NCI-H2227 treated with DMSO at 0.1 percent for 48 hours (cell line): ENCODE results near the gene NDFIP2.
A peak's percentile ranks its signal among the peaks of the same experiment; 100 is the strongest.
"Not testable (repeated sequence)": the region's sequence is repeated elsewhere in the genome, so short reads cannot be mapped to it uniquely, and the experiment has no call there.

Experiments used
- DNase-seq: peaks from one replicate; lab custom pipeline; 2025; lab: John Stamatoyannopoulos, UW

Gene NDFIP2

DNA sequence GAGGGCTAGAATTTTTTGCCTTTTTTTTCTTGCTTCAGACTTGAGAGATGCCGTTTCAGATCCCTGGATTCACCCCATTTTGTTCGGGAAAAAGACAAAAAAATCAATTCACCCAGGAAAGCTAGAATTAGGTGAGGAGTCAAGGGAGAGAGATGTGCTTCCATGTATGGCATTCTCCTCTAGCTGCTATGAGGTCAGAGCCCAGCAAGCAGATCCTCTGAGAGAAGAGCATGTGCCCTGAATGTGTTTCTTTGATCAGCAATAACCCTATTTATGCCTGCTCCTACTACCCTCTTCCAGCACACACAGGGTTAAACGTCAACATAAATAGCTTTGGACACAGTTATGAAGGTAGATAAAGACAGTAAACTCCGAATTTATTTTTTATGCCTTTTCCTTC is 53.6 kb downstream of the NDFIP2 start:
- DNase-seq: no peak

DNA sequence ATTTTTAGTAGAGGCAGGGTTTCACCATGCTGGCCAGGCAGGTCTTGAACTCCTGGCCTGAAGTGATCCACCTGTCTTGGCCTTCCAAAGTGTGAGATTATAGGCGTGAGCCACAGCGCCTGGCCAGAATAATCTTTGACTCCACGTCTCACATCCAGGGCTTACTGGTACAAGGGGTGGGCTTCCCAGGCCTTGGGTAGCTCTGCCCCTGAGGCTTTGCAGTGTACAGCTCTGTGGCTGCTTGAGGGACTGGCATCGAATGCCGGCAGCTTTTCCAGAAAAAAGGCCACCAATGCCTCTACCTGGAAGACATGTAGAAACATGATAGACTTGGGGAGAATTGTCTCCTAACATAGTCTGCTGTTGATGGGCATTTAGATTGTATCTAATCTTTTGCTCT is 57.8 kb downstream of the NDFIP2 start:
- no peak for DNase-seq

DNA sequence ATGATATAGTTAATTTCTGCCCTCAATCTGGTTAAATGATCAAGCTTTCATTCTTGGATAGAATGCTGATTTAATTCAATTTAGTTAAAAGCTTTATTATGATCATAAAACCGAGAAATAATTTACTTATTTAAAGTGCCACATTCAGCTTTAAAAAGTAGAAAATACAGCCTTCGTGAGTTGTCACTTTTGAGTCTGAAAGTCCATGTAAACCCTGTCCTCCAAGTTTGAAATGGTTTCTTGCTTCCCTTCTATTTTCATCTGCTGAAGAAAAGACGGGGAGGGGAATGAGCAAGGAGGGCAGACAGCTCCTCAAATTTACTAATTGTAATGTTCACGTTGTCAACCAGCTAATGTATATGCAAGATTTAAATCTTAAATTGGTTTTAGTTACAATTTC is 59.5 kb downstream of the NDFIP2 start:
- no peak for DNase-seq

DNA sequence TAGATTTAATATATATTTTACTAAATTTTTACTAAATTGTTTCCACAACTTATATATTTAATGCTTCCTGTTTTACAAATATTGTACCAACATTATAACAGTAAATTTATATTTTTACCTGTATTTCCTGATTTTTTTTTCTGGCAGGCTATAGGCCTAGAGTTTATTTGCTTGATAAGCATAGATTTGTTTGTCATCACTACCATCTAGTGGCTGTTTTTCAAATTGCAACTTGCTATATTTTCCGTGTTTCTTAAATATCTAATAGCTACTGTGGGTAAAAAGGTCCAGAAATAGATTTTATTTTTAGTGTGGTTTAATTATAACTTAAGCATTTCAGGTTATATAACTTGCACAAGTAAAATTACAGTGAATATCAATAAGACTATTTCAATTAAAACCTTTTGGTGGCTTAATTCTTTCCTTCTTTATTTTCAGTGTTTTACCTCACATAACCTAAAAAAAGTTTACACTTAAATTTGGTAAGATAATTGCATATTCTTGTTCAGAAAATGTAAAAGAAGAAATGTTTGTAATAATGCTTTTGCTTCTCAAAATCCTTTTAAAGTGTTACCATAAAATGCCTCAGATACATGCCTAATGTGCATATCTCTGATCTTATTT is 60.6 kb downstream of the NDFIP2 start:
- peak; percentile 51 for DNase-seq

DNA sequence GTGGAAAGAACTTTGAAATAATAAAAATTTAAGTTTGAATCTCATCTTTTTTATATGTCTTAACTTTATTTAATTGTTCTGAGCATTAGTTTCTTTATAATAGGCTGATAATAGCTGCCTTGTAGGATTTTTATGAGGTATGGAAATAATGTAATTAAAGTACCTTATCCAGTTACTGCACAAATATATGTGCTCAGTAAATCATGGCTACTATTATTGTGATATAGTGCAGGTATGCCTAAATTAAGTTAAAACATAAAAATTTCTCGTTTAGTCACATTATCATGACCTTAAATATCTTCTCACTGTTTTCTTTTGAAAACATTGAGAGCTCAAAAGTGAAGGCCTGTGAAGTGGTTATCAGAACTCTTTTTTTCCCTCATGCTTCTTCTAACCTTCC is 62.9 kb downstream of the NDFIP2 start:
- DNase-seq: no peak

DNA sequence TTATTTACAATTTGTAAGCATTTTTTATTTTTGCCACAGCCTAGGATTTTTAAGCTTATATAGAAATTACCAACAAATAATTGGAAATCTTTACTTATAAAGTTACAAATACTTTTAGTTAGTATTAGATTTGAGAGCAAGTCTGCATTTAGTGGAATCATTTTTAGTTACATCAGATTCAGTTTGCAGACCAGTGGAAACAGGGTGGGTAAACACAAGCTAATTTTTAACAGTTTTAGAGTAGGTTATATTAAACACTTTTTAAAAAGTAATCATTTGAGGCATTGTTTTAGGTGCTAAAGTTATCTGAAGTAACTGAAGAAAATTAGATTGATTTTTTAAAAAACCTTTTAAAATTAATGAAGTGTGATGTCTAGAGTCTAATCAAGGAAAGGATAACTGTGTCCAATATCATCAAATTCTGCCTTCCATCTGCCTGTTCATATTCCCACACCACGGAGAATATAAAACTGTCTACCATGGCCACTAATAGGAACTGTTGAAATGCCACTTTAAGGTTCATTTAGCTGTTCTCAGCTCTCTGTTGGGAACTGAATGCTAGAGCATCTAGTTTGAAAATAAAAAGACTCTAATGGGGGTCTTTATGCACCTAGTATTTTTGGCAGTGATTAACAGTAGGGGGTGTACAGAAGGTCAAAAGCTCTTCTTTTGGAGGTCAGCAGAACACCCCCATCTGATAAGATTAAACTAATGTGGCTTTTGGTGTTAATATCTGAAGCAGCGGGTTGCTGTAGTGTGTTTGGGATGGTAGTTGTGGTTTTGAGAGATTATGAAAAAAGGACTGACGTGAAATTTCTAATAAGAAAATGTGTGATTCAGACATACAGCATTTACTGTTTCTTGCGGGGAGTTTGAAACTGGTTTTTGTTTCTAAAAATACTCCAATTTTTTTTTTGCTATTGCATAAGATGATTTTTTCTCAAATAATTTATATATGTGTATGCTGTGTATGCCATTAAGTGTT is 66.5 kb downstream of the NDFIP2 start:
- peak; percentile 21 for DNase-seq

DNA sequence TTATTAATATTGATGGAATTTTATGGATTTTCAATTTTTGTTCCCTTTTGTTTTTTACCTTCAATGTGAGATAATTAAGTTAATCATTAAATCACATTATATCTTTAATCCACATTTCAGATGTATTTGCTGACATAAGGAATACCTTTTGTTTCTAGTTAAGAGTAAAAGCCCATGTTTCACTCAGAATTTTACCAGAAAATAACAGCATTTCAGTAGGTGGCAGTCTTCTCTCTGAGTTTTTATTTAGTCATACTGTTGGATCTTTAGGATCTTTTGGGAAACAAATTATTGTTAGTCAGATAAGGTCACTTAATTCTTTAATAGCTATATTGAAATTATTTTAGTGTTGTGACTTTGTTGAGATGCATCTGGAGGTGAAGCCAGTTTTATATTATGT is 67.9 kb downstream of the NDFIP2 start:
- DNase-seq: peak; percentile 0

DNA sequence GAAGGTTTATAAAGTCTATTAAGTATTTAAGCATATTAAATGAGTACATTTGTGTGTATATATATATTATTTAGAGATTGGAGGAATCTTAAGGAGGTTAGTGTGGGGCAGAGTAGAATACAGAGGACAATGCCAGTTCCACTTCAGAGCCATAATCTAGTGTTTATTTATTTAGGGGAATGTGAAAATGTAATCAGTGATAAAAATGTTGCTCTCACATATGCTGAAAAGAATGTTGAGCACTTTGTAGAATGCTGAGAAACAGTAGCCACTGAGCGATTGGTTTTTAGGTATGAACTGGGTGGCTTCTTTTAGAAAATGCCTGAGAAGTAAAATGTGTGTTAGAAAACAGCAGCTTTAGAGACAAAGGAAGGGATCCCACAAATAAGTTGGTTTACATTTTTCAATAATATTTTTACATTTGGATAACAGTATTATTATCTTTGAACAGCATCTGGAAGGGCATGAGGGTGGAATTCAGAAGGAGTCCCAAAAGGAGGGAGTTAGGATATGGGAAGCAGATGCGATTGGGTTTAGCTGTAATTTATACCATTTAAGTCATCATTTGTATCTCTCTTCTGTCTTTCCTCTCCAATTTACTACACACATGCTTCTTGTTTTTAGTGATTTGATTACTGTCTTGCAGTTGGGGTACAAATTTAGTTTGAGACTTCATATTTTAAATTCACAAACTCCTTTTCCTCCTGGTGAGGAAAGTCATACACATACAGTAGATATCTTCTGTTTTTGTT is 68.6 kb downstream of the NDFIP2 start:
- DNase-seq: no peak

DNA sequence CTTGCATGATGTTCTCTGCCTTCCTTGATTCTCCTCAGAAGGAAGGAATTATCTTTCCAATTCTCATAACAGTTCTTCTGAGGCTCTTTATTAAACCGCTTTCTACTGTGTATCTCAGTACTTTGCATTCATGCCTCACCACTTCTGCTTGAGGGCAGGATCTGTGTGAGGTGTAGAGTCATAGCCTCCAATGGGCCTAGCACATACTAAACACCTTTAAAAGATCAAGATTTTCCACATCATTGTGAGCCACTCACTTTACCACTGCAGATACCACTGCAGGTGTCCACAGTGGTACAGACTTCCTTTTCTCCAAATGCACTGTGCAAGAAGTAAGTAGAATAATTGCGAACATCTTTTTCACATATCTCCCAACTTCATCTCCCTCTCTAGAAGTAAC is 76.7 kb downstream of the NDFIP2 start:
- no peak for DNase-seq

DNA sequence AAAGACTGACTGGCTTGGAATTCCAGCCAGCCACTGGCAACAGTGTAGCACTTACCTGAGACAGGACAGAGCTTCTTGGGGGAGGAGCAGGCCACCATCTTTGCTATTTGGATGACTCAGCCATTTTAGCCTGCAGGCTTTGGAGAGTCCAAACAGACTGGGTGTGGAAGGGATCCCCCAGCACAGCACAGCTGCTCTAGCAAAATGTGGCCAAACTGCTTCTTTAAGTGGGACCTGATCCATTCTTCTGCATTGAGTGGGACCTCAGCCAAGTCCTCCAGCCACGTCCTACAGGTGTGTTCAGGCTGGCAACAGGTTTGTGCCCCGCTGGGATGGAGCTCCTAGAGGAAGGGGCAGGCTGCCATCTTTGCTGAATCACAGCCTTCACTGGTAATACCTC is 80.0 kb downstream of the NDFIP2 start:
- no peak for DNase-seq

DNA sequence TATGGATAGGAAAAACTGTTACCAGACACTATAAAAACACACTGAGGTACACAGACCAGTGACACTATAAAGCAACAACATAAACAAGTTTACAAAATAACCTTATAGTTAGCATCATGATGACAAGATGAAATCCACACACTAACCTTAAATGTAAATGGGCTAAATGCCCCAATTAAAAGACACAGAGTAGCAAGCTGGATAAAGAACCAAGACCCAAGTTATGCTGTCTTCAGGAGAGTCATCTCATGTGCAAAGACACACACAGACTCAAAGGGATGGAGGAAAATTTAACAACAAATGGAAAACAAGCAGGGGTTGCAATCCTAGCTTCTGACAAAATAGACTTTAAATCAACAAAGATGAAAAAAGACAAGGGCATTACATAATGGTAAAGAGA is 81.6 kb downstream of the NDFIP2 start:
- no peak for DNase-seq

DNA sequence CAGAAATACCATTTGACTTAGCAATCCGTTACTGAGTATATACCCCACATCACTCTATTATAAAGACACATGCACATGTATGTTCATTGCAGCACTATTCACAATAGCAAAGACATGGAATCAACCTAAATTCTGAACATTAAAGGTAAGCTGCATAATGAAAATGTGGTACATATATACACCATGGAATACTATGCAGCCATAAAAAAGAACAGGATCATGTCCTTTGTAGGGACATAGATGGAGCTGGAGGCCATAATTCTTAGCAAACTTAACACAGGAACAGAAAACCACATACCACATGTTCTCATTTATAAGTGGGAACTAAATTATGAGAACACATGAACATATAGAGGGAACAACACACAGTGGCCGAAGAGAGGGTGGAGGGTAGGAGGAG is 85.2 kb downstream of the NDFIP2 start:
- DNase-seq: no peak

DNA sequence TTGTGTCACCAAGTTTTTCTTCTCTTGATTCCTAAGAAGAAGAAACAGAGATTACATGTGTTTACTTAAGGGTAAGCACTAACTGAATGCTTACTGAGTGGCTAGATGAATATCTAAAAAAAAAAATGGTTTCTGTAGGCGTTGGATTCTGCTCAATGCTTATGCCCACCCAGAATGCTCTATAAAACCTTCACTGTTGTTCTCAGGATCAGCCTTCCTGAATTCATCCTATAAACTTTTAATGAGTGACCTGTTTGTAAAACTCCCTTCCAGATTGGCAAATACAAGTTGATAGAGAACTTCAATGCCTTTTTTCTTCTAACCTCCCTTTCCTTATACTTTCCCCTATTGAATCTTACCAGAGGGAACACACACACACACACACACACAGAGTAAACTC is 90.2 kb downstream of the NDFIP2 start:
- no peak for DNase-seq

DNA sequence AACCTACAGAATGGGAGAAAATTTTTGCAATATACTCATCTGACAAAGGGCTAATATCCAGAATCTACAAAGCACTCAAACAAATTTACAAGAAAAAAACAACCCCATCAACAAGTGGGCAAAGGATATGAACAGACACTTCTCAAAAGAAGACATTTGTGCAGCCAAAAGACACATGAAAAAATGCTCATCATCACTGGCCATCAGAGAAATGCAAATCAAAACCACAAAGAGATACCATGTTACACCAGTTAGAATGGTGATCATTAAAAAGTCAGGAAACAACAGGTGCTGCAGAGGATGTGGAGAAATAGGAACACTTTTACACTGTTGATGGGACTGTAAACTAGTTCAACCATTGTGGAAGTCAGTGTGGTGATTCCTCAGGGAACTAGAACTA is 92.9 kb downstream of the NDFIP2 start:
- DNase-seq: not testable (repeated sequence)

DNA sequence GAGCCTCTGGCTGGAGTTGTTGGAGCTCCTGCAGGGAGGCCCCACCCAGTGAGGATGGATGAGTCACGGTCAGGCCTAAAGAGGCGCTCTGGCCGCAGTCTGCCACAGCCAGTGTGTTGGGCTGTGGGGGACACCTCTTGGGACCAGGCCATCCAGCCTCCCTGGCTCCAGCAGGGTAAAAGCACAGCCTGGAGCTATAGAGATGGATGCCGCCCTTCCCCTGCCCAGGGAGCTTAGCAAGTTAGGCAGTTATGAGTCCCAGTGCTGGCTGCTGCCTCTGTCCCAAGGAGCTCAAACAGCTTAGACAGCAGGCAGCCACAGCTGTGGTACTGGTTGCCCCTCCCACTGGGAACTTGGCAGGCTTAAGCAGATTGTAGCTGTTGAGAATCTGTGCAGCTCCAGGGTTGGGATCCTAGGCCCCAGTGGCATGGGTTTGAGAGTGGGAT is 100.9 kb downstream of the NDFIP2 start:
- no peak for DNase-seq

DNA sequence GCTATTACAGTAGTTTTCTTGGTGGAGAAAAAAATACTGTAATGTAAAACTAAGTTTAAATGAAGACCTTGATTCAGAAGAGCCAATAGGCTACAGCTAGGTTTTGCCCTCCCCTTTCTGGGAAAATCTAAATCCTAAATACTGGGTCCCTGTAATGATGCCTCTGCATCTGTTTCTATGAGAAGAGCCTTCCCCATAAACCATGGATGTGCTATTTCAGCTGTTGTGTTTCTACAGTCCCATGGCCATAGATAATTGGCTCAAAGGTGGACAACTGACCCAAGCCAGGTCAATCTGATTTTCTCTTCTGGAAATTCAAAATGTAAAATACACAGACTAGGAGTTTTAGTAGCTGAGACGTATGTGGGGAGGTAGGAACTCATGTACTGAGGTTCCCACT is 101.9 kb downstream of the NDFIP2 start:
- no peak for DNase-seq

DNA sequence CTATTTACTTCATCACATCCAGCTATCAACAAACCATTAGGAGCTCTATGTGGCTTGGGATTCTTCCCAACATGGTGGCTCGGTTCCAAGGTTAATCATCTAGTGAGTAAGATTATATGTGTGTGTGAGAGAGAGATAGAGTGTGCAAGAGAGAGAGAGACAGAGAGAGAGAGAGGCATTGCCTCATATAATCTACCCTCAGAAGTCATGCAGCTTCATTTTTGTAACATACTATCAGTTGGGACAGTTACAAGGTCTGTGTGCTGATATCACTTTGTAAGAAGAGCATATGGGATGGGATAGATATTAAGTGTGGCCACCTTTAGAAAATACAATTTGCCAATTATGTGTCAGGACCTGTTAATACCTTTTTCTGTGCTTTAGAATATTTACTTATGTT is 104.1 kb downstream of the NDFIP2 start:
- DNase-seq: no peak

DNA sequence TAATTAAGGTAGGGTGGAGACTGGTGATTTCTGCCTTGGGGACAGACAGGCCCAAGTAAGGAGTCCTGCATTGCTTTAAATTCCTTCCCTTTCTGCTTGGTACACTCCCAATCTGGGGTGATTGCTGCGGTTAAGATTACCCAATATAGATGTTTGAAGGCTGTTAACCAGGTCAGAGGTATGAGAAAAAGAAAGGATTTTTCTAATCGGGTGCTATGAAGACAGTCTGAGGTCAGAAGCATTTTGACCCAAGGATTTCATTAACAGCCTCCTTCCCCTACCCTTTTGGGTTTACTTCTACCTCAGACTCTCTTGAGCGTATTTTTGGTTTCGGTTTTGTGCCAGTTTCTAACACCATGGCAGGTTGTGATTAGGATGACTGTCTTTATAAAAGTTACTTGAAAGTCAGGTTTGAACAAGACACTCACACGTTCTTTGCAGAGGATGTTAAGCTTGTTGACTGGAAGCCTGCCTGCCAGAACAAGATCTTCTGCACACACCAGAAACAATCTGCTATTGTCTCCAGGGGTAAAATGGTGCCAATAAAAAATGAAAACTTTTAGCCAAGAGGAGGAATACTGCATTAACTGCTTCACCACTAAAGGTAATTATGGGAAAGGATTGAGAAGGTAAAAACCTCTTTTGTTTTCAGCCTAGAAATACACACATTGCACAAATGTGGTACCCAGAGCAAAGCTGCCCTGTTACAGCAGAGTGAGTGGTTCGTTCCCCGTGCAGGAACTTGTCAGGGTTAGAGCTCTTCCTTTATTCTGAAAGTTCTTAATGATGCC is 108.8 kb downstream of the NDFIP2 start:
- no peak for DNase-seq

DNA sequence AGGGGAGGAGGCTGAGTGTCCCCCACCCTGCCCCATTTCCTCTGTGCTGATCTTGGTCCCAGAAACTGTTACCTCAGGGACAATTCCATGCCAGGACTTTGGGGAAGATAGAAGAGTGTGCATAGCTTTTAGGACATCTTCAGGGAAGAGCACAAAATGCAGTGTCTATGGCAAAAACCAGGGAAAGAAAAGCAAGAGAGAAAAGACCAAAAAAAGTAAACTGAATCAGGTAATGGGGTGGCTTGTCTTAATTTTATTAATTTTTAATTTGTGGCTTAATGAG is 109.4 kb downstream of the NDFIP2 start:
- no peak for DNase-seq

DNA sequence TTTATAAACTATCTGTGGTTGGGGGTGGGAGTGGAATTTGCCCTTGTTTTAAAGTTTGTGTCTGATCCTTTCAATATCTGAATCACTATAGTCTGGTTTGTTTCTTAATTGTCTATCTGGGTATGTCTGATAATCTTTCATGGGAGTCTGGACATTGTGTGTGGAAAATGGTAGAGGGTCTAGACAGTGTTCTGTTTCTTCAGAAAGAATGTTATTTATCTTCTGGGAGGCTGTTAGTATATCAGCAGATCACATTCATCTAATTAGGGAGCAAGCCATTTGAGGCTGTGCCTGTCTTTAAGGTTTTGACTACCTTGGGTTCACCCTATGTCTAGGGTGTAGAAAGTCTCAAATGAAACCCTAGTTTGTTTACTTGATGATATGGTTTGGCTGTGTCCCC is 110.5 kb downstream of the NDFIP2 start:
- no peak for DNase-seq

DNA sequence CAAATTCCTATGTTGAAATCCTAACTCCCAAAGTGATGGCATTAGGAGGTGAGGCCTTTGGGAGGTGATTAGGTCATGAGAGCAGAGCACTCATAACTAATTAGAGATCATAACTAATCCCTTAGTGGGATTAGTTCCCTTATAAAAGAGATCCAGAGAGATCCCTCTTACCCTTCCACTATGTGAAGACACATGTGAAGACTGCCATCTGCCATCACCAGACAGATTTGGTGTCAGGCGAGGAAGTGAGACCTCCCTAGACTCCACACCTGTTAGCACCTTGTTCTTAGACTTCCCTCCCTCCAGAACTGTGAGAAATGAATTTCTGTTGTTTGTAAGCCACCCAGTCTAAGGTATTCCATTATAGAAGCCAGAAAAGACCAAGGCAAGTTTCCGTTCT is 112.2 kb downstream of the NDFIP2 start:
- no peak for DNase-seq

DNA sequence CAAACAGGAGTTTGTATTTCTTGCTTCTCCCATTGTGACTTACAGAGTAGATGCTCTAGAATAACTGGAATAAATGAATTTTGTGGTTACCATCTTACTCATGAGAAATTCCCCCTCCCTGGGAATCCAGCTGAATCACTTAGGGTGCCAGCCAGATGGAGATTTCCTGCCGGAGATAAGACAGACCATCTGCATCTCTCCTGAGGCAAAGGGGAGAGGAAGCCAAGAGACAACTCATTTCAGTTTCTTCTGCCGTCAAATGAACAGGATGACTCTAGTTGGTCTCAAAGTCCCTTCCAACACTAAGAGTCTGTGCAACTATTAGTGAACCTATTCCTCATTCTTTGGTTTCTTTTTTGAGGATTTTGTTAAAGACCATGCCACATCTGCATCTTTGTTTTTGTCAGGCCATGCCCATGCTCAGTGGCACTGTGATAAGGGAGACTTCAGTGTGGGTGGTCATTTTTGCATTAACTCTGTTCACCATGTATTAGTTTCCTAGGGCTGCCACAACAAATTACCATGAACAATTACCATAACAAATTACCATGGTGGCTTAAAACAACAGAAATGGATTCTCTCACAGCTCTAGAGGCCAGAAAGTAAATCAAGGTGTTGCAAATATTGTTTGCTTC is 112.8 kb downstream of the NDFIP2 start:
- no peak for DNase-seq
